Mucosa of rectum (tissue), 2 donors: ENCODE measurements around the gene ST7.

Experiments used
- H3K27ac ChIP-seq, 2 donors: one replicate each; pipeline ENCODE4 v1.7.0; 2013; ENCODE audit warnings: inconsistent platforms in 2 of 2, low read depth in 2 of 2, low read length in 2 of 2
- H3K27me3 ChIP-seq, 2 donors: one replicate each; pipeline ENCODE4 v1.7.0; 2013; ENCODE audit warnings: low read length in 2 of 2; ENCODE audit not compliant: control insufficient read depth in 2 of 2, insufficient read depth in 2 of 2
- H3K36me3 ChIP-seq, 2 donors: one replicate each; pipeline ENCODE4 v1.7.0; 2013; ENCODE audit warnings: low read length in 2 of 2; ENCODE audit not compliant: control insufficient read depth in 2 of 2, insufficient read depth in 2 of 2
- H3K4me1 ChIP-seq, 2 donors: one replicate each; pipeline ENCODE4 v1.7.0; 2013; ENCODE audit warnings: low read length in 2 of 2, mild to moderate bottlenecking in 1 of 2; ENCODE audit not compliant: control insufficient read depth in 2 of 2, insufficient read depth in 2 of 2
- H3K4me3 ChIP-seq, 2 donors: one replicate each; pipeline ENCODE4 v1.7.0; 2013; ENCODE audit warnings: low read length in 2 of 2
- H3K9ac ChIP-seq, 2 donors: one replicate each; pipeline ENCODE4 v1.7.0; 2013; ENCODE audit warnings: low read length in 2 of 2, low read depth in 1 of 2, mild to moderate bottlenecking in 1 of 2
- H3K9me3 ChIP-seq, 2 donors: one replicate each; pipeline ENCODE4 v1.7.0; 2013; ENCODE audit warnings: low read length in 2 of 2; ENCODE audit not compliant: control insufficient read depth in 2 of 2
- donor health status: healthy.
- donor health status: Normal muscosa, but diverticular disease.

The ST7 gene

DNA sequence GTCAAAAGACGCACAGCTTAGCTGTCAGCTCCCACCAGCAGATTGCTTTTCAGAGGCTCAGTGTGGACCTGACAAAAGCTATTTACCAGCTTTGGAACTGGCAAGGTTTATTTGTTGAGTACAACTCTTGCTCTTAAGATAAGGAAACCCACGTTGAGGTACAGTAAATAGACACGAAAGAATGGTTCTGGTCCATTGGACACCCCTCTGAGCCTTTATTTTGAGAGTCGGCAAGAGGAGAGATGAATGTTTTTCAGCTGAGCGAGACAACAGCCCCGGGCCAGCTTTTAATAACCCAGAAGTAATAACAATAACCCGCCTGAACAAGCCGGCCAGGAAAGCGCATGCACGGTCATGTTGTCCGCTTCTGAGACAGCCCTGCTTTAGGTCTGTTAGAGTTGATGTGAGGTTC, 320.5 kb downstream of the ST7 start:
- H3K4me1 ChIP-seq = no peaks in the 10 kb centered on the region

DNA sequence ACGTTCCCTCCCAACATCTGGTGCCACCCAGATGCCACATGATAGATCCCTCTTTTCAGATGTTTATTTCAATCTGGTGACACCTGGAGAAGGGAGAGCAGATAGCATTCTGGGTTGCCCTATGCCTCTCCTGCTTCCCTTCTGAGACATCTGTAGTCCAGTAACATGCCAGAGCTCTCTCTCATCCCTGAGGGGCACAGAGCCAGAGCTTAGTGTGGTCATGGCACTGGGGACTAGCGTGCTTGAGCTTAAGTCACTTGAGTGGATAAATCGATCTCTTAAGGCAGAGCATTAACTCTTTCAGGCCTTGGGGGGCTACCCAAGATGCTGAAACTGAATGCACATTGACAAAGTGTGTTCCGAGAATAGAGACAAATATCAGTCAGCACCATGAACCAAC, 321.6 kb downstream of the ST7 start:
- Histone ChIP-seq H3K9me3 (no peaks in the 10 kb centered on the region), H3K4me3 (no peak overlapping the region), H3K4me1 (no peaks in the 10 kb centered on the region), H3K9ac (no peak overlapping the region), H3K27me3 (no peaks in the 10 kb centered on the region), H3K27ac (no peak overlapping the region), H3K36me3 (no peaks in the 10 kb centered on the region)

More for the DNA sequence above, 320.5 kb downstream of the ST7 start:
- no peak overlapping the region for H3K9ac ChIP-seq
- H3K4me3 ChIP-seq = no peak overlapping the region
- no peaks in the 10 kb centered on the region for H3K27me3 ChIP-seq
- H3K27ac ChIP-seq = no peak overlapping the region
- no peaks in the 10 kb centered on the region for H3K36me3 ChIP-seq
- no peaks in the 10 kb centered on the region for H3K9me3 ChIP-seq

DNA sequence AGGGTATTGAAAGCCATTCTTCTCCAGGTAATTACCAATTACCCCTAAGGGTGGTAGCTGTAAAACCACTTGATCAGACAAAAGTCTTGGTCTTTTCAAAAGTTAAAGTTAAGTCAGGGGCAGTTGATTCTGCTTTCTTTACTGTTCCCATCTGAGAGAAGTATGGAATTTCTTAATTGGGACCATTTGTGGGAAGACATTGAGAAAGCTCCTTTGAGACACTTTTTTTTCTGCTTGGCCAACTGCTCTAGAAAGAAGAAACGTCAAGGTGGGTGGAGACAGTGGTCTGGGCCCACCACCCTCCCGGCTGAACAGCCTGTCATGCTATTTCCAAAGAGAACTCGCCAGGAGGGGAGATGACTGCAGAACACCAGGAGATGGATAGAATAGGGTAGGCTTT, 324.3 kb downstream of the ST7 start:
- no peaks in the 10 kb centered on the region for H3K36me3 ChIP-seq
- no peaks in the 10 kb centered on the region for H3K27me3 ChIP-seq
- no peak overlapping the region for H3K9ac ChIP-seq
- H3K9me3 ChIP-seq = no peaks in the 10 kb centered on the region
- no peak overlapping the region for H3K4me3 ChIP-seq
- H3K27ac ChIP-seq = no peak overlapping the region
- no peaks in the 10 kb centered on the region for H3K4me1 ChIP-seq

DNA sequence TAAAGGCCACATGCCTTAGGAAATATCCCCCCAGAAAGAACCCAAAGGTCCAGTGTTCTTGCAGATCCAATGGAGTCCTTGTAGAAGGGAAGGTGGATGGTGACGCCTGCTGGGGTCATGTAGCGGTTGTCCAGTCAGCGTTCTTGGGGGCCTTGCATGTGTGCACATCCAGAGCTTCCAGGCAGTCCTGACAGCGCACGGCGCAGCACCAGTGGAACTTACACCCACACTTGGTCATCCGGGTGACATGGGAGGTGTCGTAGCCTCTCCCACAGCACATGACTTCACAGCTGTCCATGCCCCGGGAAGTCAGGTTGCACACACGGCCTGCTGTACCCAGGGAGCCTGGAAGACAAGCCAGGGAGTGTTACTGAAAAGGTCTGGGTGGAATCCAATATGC, 324.7 kb downstream of the ST7 start:
- H3K4me1 ChIP-seq = no peaks in the 10 kb centered on the region
- H3K27me3 ChIP-seq = no peaks in the 10 kb centered on the region

DNA sequence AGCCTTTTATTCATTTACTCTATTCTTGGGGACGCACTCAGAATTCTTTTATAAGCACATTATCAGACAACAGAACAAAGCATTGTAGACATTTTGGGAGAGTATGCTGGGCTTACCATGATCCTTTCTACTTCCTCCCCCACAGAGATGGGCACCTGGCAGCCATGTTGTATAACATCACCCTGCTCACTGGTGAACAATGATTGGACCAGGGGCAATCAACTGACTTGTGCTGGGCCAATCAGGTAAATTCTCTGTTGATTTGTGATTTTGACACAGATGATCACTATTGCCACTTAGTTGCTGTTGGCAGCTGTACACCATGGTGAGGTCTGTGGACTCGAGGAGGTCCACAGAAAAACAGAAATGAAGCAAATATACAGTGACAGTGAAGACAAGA, 325.9 kb downstream of the ST7 start:
- Histone ChIP-seq H3K4me1 (no peaks in the 10 kb centered on the region), H3K4me3 (no peak overlapping the region), H3K27me3 (no peaks in the 10 kb centered on the region), H3K36me3 (no peaks in the 10 kb centered on the region), H3K9me3 (no peaks in the 10 kb centered on the region), H3K9ac (no peak overlapping the region), H3K27ac (no peak overlapping the region)

More for the DNA sequence above, 324.7 kb downstream of the ST7 start:
- Histone ChIP-seq H3K9me3 (no peaks in the 10 kb centered on the region), H3K36me3 (no peaks in the 10 kb centered on the region), H3K9ac (no peak overlapping the region), H3K27ac (no peak overlapping the region), H3K4me3 (no peak overlapping the region)
